GM23338 (cell line): ENCODE measurements around the gene HOXD8. TPM values are rescaled to one million over a fixed set of nuclear protein-coding genes. Genes with fewer than 3 reads are reported as not detected.

Experiments
- ATAC-seq: fragments of 200-7000 bp; cut with Tn5 transposase; 3 replicates; pipeline ENCODE4 v1.9.1; 2020
- DNase-seq: peaks from one replicate; pipeline ENCODE4 v3.0.0-alpha.2; 2015; ENCODE audit warnings: low spot score
- H2AFZ ChIP-seq: fragments of 200-600 bp; sonication (generic); 2 replicates; pipeline ENCODE4 v1.8.0; 2016; ENCODE audit warnings: antibody characterized with exemption, mild to moderate bottlenecking, moderate library complexity
- H3F3A ChIP-seq: fragments of 200-600 bp; sonication (generic); replicated peaks from 2 replicates; pipeline ENCODE4 v1.8.0; 2017; ENCODE audit warnings: antibody characterized with exemption, mixed run types, low read depth
- H3K27ac ChIP-seq: fragments of 200-600 bp; sonication (generic); 2 replicates; pipeline ENCODE4 v1.6.1; 2016; ENCODE audit warnings: low read depth
- H3K27me3 ChIP-seq: fragments of 200-600 bp; sonication (generic); 2 replicates; pipeline ENCODE4 v1.8.0; 2016; ENCODE audit warnings: mild to moderate bottlenecking, mixed run types, moderate library complexity; ENCODE audit not compliant: insufficient read depth
- H3K36me3 ChIP-seq: fragments of 200-600 bp; sonication (generic); 2 replicates; pipeline ENCODE4 v1.8.0; 2016; ENCODE audit warnings: mild to moderate bottlenecking; ENCODE audit not compliant: insufficient read depth
- H3K4me1 ChIP-seq: fragments of 200-600 bp; sonication (generic); 2 replicates; pipeline ENCODE4 v1.8.0; 2016; ENCODE audit warnings: mild to moderate bottlenecking, moderate library complexity; ENCODE audit not compliant: insufficient read depth
- H3K4me2 ChIP-seq: fragments of 200-600 bp; sonication (generic); 2 replicates; pipeline ENCODE4 v1.7.1; 2017; ENCODE audit warnings: mixed run types
- H3K4me3 ChIP-seq: fragments of 200-600 bp; sonication (generic); 2 replicates; pipeline ENCODE4 v1.6.1; 2016; ENCODE audit warnings: mixed run types
- H3K79me2 ChIP-seq: fragments of 200-600 bp; sonication (generic); replicated peaks from 2 replicates; pipeline ENCODE4 v1.8.0; 2017; ENCODE audit warnings: mild to moderate bottlenecking; ENCODE audit not compliant: insufficient read depth
- H3K9me2 ChIP-seq: fragments of 200-600 bp; sonication (generic); 2 replicates; pipeline ENCODE4 v1.8.0; 2017; ENCODE audit not compliant: insufficient read depth
- H4K20me1 ChIP-seq: fragments of 200-600 bp; sonication (generic); replicated peaks from 2 replicates; pipeline ENCODE4 v1.8.0; 2017; ENCODE audit warnings: mild to moderate bottlenecking; ENCODE audit not compliant: insufficient read depth
- H3K27ac Mint-ChIP-seq: 2 replicates; pipeline ENCODE4 v1.8.0; 2020; ENCODE audit warnings: inconsistent platforms, mild to moderate bottlenecking, moderate library complexity, mixed read lengths
- H3K27me3 Mint-ChIP-seq: 3 replicates; pipeline ENCODE4 v1.8.0; 2022; ENCODE audit warnings: low read depth, mild to moderate bottlenecking, moderate library complexity, mixed read lengths, inconsistent platforms; ENCODE audit not compliant: insufficient read depth, poor library complexity
- H3K36me3 Mint-ChIP-seq: 3 replicates; pipeline ENCODE4 v1.8.0; 2021; ENCODE audit warnings: low read depth, mild to moderate bottlenecking, inconsistent platforms, moderate library complexity, mixed read lengths
- H3K4me1 Mint-ChIP-seq: 3 replicates; pipeline ENCODE4 v1.8.0; 2020; ENCODE audit warnings: mild to moderate bottlenecking, inconsistent platforms, mixed read lengths
- H3K4me3 Mint-ChIP-seq: 3 replicates; pipeline ENCODE4 v1.8.0; 2021; ENCODE audit warnings: moderate library complexity, mild to moderate bottlenecking, inconsistent platforms, mixed read lengths
- H3K9me3 Mint-ChIP-seq: 3 replicates; pipeline ENCODE4 v1.8.0; 2020; ENCODE audit warnings: moderate library complexity, mild to moderate bottlenecking, inconsistent platforms, mixed read lengths
- EZH2 ChIP-seq: fragments of 200-600 bp; sonication (generic); IDR thresholded peaks from one replicate; pipeline ENCODE4 v1.8.0; 2017; ENCODE audit warnings: antibody characterized with exemption, mild to moderate bottlenecking, low read depth; ENCODE audit not compliant: unreplicated experiment
- EZH2phosphoT487 ChIP-seq: fragments of 200-600 bp; sonication (generic); IDR thresholded peaks from one replicate; pipeline ENCODE4 v1.8.1; 2018; ENCODE audit warnings: antibody characterized with exemption; ENCODE audit not compliant: unreplicated experiment
- NANOG ChIP-seq: IDR thresholded peaks from 2 replicates; pipeline ENCODE4 v1.6.1; 2016; ENCODE audit warnings: antibody characterized with exemption, borderline replicate concordance
- polyA plus RNA-seq: library from polyadenylated mRNA; unstranded; fragments of >200 nt; fragmentation: Nextera tagmentation; extraction: Ambion mirVana; gene quantifications from 2 replicates; pipeline ENCODE4 v1.2.1, GENCODE V29; 2016
- total RNA-seq: library from RNA; depleted of rRNA; stranded (reverse); fragments of >200 nt; shearing (Covaris generic); gene quantifications from 2 replicates; pipeline ENCODE4 v1.2.3, GENCODE V29; 2014
- TF ChIP-seq, protein P1 (sequence below): fragments of 250-450 bp; sonication (Bioruptor Pico); IDR thresholded peaks from 2 replicates; pipeline ENCODE4 v1.5.0; 2020; ENCODE audit warnings: mild to moderate bottlenecking, moderate library complexity

HOXD8 gene
- total and polyA plus RNA-seq, 2 experiments from 2014 or later = not detected

DNA sequence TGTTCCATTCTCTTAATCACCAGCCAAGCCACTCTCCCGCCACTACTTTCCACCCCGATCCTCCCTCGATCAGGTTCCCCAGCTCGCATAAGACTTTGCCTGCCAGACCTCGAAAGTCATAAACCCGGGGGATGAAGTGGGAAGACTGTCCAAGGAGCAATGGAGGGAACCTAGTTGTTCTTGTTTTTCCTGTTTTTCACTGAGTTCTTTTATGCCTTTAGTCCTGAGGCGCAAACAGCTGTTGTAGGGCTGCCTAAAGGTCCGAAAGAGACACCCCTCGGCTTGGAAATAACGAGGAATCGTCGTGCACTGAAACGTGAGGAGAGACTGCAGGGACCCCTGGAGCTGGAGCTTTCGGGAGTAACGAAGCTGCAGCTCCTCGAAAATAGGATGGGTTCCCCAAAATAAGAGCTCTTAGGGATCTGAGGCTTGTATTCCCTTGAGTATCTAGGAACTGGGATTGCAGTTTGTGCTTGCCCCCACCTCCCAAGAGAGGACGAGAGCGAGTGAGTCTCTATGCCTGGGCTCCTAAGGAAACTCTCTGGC lies 31.6 kb upstream of the HOXD8 start (continued):
- TF ChIP-seq, protein P1, sequence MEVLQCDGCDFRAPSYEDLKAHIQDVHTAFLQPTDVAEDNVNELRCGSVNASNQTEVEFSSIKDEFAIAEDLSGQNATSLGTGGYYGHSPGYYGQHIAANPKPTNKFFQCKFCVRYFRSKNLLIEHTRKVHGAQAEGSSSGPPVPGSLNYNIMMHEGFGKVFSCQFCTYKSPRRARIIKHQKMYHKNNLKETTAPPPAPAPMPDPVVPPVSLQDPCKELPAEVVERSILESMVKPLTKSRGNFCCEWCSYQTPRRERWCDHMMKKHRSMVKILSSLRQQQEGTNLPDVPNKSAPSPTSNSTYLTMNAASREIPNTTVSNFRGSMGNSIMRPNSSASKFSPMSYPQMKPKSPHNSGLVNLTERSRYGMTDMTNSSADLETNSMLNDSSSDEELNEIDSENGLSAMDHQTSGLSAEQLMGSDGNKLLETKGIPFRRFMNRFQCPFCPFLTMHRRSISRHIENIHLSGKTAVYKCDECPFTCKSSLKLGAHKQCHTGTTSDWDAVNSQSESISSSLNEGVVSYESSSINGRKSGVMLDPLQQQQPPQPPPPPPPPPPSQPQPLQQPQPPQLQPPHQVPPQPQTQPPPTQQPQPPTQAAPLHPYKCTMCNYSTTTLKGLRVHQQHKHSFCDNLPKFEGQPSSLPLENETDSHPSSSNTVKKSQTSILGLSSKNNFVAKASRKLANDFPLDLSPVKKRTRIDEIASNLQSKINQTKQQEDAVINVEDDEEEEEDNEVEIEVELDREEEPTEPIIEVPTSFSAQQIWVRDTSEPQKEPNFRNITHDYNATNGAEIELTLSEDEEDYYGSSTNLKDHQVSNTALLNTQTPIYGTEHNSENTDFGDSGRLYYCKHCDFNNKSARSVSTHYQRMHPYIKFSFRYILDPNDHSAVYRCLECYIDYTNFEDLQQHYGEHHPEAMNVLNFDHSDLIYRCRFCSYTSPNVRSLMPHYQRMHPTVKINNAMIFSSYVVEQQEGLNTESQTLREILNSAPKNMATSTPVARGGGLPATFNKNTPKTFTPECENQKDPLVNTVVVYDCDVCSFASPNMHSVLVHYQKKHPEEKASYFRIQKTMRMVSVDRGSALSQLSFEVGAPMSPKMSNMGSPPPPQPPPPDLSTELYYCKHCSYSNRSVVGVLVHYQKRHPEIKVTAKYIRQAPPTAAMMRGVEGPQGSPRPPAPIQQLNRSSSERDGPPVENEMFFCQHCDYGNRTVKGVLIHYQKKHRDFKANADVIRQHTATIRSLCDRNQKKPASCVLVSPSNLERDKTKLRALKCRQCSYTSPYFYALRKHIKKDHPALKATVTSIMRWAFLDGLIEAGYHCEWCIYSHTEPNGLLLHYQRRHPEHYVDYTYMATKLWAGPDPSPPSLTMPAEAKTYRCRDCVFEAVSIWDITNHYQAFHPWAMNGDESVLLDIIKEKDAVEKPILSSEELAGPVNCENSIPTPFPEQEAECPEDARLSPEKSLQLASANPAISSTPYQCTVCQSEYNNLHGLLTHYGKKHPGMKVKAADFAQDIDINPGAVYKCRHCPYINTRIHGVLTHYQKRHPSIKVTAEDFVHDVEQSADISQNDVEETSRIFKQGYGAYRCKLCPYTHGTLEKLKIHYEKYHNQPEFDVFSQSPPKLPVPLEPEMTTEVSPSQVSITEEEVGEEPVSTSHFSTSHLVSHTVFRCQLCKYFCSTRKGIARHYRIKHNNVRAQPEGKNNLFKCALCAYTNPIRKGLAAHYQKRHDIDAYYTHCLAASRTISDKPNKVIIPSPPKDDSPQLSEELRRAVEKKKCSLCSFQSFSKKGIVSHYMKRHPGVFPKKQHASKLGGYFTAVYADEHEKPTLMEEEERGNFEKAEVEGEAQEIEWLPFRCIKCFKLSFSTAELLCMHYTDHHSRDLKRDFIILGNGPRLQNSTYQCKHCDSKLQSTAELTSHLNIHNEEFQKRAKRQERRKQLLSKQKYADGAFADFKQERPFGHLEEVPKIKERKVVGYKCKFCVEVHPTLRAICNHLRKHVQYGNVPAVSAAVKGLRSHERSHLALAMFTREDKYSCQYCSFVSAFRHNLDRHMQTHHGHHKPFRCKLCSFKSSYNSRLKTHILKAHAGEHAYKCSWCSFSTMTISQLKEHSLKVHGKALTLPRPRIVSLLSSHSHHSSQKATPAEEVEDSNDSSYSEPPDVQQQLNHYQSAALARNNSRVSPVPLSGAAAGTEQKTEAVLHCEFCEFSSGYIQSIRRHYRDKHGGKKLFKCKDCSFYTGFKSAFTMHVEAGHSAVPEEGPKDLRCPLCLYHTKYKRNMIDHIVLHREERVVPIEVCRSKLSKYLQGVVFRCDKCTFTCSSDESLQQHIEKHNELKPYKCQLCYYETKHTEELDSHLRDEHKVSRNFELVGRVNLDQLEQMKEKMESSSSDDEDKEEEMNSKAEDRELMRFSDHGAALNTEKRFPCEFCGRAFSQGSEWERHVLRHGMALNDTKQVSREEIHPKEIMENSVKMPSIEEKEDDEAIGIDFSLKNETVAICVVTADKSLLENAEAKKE (CRISPR knock-in tag) = no peak

DNA sequence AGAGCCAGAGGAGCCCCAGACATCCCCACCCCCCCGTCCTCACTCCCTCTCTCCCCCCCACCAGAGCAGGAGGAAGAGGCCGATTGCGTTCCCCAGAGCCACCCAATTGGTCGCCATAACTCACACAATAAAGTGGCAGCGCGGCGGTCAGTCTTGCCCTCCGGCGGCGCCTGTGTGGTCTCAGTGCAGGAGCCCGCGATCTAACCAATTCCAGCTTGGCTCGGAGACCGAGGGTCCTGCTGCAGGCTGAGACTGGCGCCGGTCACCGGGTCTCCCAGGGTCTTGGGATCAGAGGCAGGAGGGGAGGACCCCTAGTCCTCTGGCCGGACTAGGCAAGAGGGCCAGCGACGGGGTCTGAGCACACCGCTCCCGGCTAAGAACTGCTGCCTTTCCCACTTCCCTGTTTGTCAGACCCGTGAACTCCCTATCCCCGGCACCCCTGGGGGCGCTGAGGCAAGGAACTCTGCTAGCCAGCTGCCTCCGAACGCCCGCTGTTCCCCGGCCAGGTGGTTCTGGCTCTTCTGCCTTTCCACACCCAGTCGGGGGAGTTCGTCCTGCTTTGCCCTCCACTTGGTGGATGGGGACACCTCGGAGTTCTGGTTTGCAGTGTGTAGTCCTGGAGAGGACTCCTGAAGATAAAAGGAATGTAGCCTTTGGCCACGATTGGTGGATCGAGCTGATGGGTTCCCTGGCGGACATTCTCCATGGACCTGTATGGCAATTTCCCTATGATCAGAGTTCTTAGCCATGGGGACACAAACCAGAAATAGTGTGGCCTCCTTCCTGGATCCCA lies 30.9 kb upstream of the HOXD8 start:
- Histone ChIP-seq H4K20me1 (peaks cover 45% of the 10 kb centered on the region), H3K36me3 (no peaks in the 10 kb centered on the region; the same call in 1 of the 2 replicates), H3K4me3 (peak overlapping the region; percentile 46), H2AFZ (peak overlapping the region; percentile 7), H3K27ac (no peak overlapping the region), H3K79me2 (no peaks in the 10 kb centered on the region), H3K4me2 (peak overlapping the region; percentile 94), H3K27me3 (peaks cover 94% of the 10 kb centered on the region), H3K9me2 (no peaks in the 10 kb centered on the region), H3F3A (peaks cover 26% of the 10 kb centered on the region), H3K4me1 (peaks cover 62% of the 10 kb centered on the region)
- Mint-ChIP-seq H3K4me1 (peaks cover 42% of the 10 kb centered on the region), H3K27me3 (peaks cover 99% of the 10 kb centered on the region), H3K27ac (no peak overlapping the region), H3K9me3 (no peaks in the 10 kb centered on the region), H3K4me3 (peak overlapping the region; percentile 68), H3K36me3 (no peaks in the 10 kb centered on the region; the same call in 2 of the 3 replicates)
- no peak for TF ChIP-seq NANOG
- peak; percentile 86 for TF ChIP-seq EZH2
- peak; percentile 74 for TF ChIP-seq EZH2phosphoT487
- ATAC-seq (peak; percentile 5), DNase-seq (peak; percentile 66)
